GM18511 (cell line): ENCODE data around the gene CTAG1B.
"Not testable (repeated sequence)": the region's sequence is repeated elsewhere in the genome, so short reads cannot be mapped to it uniquely, and the experiment has no call there.

Experiments used
- ATAC-seq: cut with Tn5 transposase; IDR thresholded peaks from one replicate; pipeline ENCODE4 v1.9.1; 2021; ENCODE audit warnings: mild to moderate bottlenecking, moderate library complexity; ENCODE audit not compliant: unreplicated experiment

CTAG1B gene

GRCh38 chrX:154619182-154619581, at the start of gene CTAG1B:
CTAG1B (minus strand) TSS chrX:154619282; CDS start chrX:154619218, 64 bp downstream.
- ATAC-seq, result not testable (repeated sequence)

- ATAC-seq, result no peak
Measured at GRCh38 chrX:154661899-154662298, 42.8 kb upstream of the CTAG1B start.

- no peak for ATAC-seq
Measured at GRCh38 chrX:154661170-154661569, 42.1 kb upstream of the CTAG1B start.

GRCh38 chrX:154660541-154660940, 41.5 kb upstream of the CTAG1B start:
- ATAC-seq, result no peak

GRCh38 chrX:154658957-154659356, 39.9 kb upstream of the CTAG1B start:
- no peak for ATAC-seq

GRCh38 chrX:154658187-154658586, 39.1 kb upstream of the CTAG1B start:
- no peak for ATAC-seq

GRCh38 chrX:154657226-154657805, 38.2 kb upstream of the CTAG1B start:
- no peak for ATAC-seq

- no peak for ATAC-seq
Measured at GRCh38 chrX:154655786-154656185, 36.7 kb upstream of the CTAG1B start.

- ATAC-seq, result no peak
Measured at GRCh38 chrX:154655346-154655745, 36.3 kb upstream of the CTAG1B start.

- no peak for ATAC-seq
Measured at GRCh38 chrX:154654925-154655324, 35.8 kb upstream of the CTAG1B start.

GRCh38 chrX:154654372-154654771, 35.3 kb upstream of the CTAG1B start:
- ATAC-seq, result no peak

- not testable (repeated sequence) for ATAC-seq
Measured at GRCh38 chrX:154653413-154653812, 34.3 kb upstream of the CTAG1B start, which contains the start of gene CTAG2. CTAG2 (minus strand) TSS chrX:154653579; CDS start chrX:154653515, 64 bp downstream.

GRCh38 chrX:154653048-154653401, 33.9 kb upstream of the CTAG1B start:
- ATAC-seq, result no peak

GRCh38 chrX:154652311-154653047, 33.4 kb upstream of the CTAG1B start:
- no peak for ATAC-seq

- ATAC-seq, result no peak
Measured at GRCh38 chrX:154650221-154650510, 31.1 kb upstream of the CTAG1B start.

- ATAC-seq, result no peak
Measured at GRCh38 chrX:154649503-154650220, 30.6 kb upstream of the CTAG1B start.

- no peak for ATAC-seq
Measured at GRCh38 chrX:154648931-154649330, 29.8 kb upstream of the CTAG1B start.

GRCh38 chrX:154645745-154646378, 26.8 kb upstream of the CTAG1B start:
- not testable (repeated sequence) for ATAC-seq

- ATAC-seq, result not testable (repeated sequence)
Measured at GRCh38 chrX:154643708-154644107, 24.6 kb upstream of the CTAG1B start.

- ATAC-seq, result not testable (repeated sequence)
Measured at GRCh38 chrX:154641740-154642139, 22.7 kb upstream of the CTAG1B start.

- ATAC-seq, result not testable (repeated sequence)
Measured at GRCh38 chrX:154633661-154634060, 14.6 kb upstream of the CTAG1B start.

- not testable (repeated sequence) for ATAC-seq
Measured at GRCh38 chrX:154630949-154631348, 11.9 kb upstream of the CTAG1B start.
